ENCODE data around the gene SPEG. TPM values are rescaled to one million over a fixed set of nuclear protein-coding genes. Genes with fewer than 3 reads are reported as not detected.

SPEG gene
- total RNA-seq, 4 donors from 2014 or later = 6.7 to 10.2 (median 8.1) TPM

DNA sequence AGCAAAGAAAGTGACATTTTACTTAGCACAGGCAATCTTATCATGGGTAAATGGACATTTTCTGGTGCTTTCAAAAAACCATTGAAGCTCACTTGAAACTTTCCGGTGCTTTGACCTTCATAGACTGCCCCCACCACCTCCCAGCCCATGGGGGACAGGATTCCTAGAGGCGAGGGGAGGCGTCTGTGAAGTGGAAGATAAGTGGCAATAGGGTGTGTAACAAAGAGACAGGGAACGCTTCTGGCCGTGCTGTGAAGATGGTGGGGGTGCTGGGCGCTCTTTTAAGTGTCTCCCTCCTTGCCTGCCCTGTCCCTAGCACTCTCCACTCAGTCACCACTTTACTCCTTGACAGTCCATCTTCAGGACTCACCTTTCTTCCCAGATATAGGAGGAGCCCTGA, 40.6 kb downstream of the SPEG start:
- TF ChIP-seq POLR2A (IDR thresholded peaks at IDR 0.05) = no peak
- no peak for TF ChIP-seq EP300 (IDR thresholded peaks at IDR 0.05)
- TF ChIP-seq, protein P1, sequence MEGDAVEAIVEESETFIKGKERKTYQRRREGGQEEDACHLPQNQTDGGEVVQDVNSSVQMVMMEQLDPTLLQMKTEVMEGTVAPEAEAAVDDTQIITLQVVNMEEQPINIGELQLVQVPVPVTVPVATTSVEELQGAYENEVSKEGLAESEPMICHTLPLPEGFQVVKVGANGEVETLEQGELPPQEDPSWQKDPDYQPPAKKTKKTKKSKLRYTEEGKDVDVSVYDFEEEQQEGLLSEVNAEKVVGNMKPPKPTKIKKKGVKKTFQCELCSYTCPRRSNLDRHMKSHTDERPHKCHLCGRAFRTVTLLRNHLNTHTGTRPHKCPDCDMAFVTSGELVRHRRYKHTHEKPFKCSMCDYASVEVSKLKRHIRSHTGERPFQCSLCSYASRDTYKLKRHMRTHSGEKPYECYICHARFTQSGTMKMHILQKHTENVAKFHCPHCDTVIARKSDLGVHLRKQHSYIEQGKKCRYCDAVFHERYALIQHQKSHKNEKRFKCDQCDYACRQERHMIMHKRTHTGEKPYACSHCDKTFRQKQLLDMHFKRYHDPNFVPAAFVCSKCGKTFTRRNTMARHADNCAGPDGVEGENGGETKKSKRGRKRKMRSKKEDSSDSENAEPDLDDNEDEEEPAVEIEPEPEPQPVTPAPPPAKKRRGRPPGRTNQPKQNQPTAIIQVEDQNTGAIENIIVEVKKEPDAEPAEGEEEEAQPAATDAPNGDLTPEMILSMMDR (IDR thresholded peaks at IDR 0.05) = no peak
- WGBS, 2 donors = 65 to 72% methylated on average over 6 of the region's 6 CpGs
- Histone ChIP-seq H3K27ac (no peak overlapping the region), H3K36me3 (no peaks in the 10 kb centered on the region), H3K4me3 (no peak overlapping the region), H3K4me1 (peaks cover 0 to 7% (median 0%) of the 10 kb centered on the region in 4 donors), H3K9me3 (no peaks in the 10 kb centered on the region), H3K27me3 (no peaks in the 10 kb centered on the region)
- DNase-seq (ENCODE audit: low spot score in 2 of 2) = no peak

GRCh38 chr2:219475697-219476651, 41.3 kb downstream of the SPEG start:
- Histone ChIP-seq H3K36me3 (no peaks in the 10 kb centered on the region), H3K27ac (no peak overlapping the region), H3K4me1 (peaks cover 0 to 7% (median 0%) of the 10 kb centered on the region in 4 donors), H3K4me3 (no peak overlapping the region), H3K27me3 (peaks cover 0 to 4% of the 10 kb centered on the region in 2 donors), H3K9me3 (no peaks in the 10 kb centered on the region)
- TF ChIP-seq, protein P1 (IDR thresholded peaks at IDR 0.05) = peak; percentile 73 to 84 (median 80)
- no peak for TF ChIP-seq EP300 (IDR thresholded peaks at IDR 0.05)
- 34 to 38% methylated on average over 13 to 14 of the region's 14 CpGs for WGBS, 2 donors
- peak; percentile 49 to 52 for DNase-seq (ENCODE audit: low spot score in 2 of 2)

DNA sequence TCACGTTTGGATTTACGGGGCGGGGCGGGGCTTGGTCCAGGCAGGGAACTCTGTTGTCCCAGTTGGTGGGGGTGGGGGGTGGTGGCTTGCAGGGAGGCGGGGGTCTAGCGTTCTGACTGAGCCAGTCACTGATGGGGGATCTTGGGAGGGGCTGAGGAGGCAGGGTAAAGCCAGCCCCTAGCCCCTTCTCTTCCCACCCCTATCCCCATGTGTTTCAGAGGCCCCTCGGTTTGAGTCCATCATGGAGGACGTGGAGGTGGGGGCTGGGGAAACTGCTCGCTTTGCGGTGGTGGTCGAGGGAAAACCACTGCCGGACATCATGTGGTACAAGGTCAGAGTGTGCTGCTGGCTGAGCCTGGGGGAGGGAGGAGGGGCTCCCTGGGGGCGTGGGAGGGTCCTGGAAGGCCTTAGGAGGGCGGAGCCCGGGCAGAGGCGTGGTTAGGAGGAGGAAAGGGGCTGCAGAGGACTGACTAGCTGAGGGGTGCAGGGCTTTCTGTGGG, 42.1 kb downstream of the SPEG start:
- 11% methylated on average over 14 to 15 of the region's 16 CpGs for WGBS, 2 donors
- no peak for DNase-seq (ENCODE audit: low spot score in 2 of 2)
- Histone ChIP-seq H3K27me3 (peaks cover 0 to 5% of the 10 kb centered on the region in 2 donors), H3K4me1 (peaks cover 0 to 7% (median 0%) of the 10 kb centered on the region in 4 donors), H3K9me3 (no peaks in the 10 kb centered on the region), H3K27ac (no peak overlapping the region), H3K4me3 (no peak overlapping the region), H3K36me3 (no peaks in the 10 kb centered on the region)
- TF ChIP-seq EP300 (IDR thresholded peaks at IDR 0.05) (no peak), POLR2A (IDR thresholded peaks at IDR 0.05) (no peak)
- TF ChIP-seq, protein P1 (IDR thresholded peaks at IDR 0.05) = no peak

- Histone ChIP-seq H3K27me3 (peaks cover 0 to 7% of the 10 kb centered on the region in 2 donors), H3K9me3 (no peaks in the 10 kb centered on the region), H3K36me3 (no peaks in the 10 kb centered on the region), H3K4me3 (no peak overlapping the region), H3K4me1 (peaks cover 0 to 7% (median 0%) of the 10 kb centered on the region in 4 donors), H3K27ac (no peak overlapping the region)
- no peak for TF ChIP-seq EP300 (IDR thresholded peaks at IDR 0.05)
- no peak for TF ChIP-seq POLR2A (IDR thresholded peaks at IDR 0.05)
- TF ChIP-seq, protein P1 (IDR thresholded peaks at IDR 0.05) = no peak
- 75 to 88% methylated on average over 11 to 13 of the region's 13 CpGs for WGBS, 2 donors
- DNase-seq (ENCODE audit: low spot score in 2 of 2) = no peak
These were observed 42.5 kb downstream of the SPEG start for GRCh38 chr2:219477179-219477578.

DNA sequence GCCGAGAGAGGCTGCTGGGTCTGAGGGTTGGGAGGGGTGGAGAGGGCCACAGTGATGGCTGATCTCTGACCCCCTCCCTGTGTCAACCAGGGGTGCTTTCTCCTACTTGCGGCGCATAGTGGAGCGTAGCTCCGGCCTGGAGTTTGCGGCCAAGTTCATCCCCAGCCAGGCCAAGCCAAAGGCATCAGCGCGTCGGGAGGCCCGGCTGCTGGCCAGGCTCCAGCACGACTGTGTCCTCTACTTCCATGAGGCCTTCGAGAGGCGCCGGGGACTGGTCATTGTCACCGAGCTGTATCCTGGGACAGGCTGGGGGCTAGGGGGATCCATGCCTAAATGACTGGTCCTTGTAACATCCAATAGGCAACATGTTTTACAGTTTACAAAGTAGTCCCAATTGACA, 43.2 kb downstream of the SPEG start:
- Histone ChIP-seq H3K27ac (no peak overlapping the region), H3K4me1 (peaks cover 0 to 7% (median 0%) of the 10 kb centered on the region in 4 donors), H3K4me3 (no peak overlapping the region), H3K36me3 (no peaks in the 10 kb centered on the region), H3K27me3 (peaks cover 0 to 13% of the 10 kb centered on the region in 2 donors), H3K9me3 (no peaks in the 10 kb centered on the region)
- TF ChIP-seq POLR2A (IDR thresholded peaks at IDR 0.05) (no peak), EP300 (IDR thresholded peaks at IDR 0.05) (no peak)
- TF ChIP-seq, protein P1 (IDR thresholded peaks at IDR 0.05) = no peak
- DNase-seq (ENCODE audit: low spot score in 2 of 2) = no peak
- WGBS, 2 donors = 45 to 62% methylated on average over 5 to 15 of the region's 15 CpGs

All from tibial nerve (tissue), 4 donors.